Neural crest cell (in vitro differentiated cells): ENCODE results near the gene GYPC. TPM values are rescaled to one million over a fixed set of nuclear protein-coding genes. Genes with fewer than 3 reads are reported as not detected.

Source experiments
- DNase-seq: peaks from one replicate; pipeline ENCODE4 v3.0.0; 2021; ENCODE audit warnings: low read depth, mixed read lengths, low spot score
- H3K27ac Mint-ChIP-seq: one replicate; pipeline ENCODE4 v1.8.0; 2021; ENCODE audit warnings: mild to moderate bottlenecking, mixed read lengths; ENCODE audit not compliant: unreplicated experiment
- H3K27me3 Mint-ChIP-seq: 2 replicates; pipeline ENCODE4 v1.8.0; 2021; ENCODE audit warnings: low read depth, mild to moderate bottlenecking, mixed read lengths
- H3K36me3 Mint-ChIP-seq: 2 replicates; pipeline ENCODE4 v1.8.0; 2021; ENCODE audit warnings: low read depth, mild to moderate bottlenecking, mixed read lengths
- H3K4me1 Mint-ChIP-seq: 2 replicates; pipeline ENCODE4 v1.8.0; 2021; ENCODE audit warnings: mixed read lengths
- H3K4me3 Mint-ChIP-seq: one replicate; pipeline ENCODE4 v1.8.0; 2021; ENCODE audit warnings: mild to moderate bottlenecking, mixed read lengths
- H3K9me3 Mint-ChIP-seq: 2 replicates; pipeline ENCODE4 v1.8.0; 2021; ENCODE audit warnings: mixed read lengths
- CTCF ChIP-seq: fragments of 200-600 bp; sonication (generic); conservative IDR thresholded peaks from 2 replicates; pipeline ENCODE4 v1.5.0; 2021; ENCODE audit warnings: antibody characterized with exemption, mild to moderate bottlenecking
- total RNA-seq: library from RNA; stranded (reverse); gene quantifications from 2 replicates; pipeline ENCODE4 v1.2.1, GENCODE V29; 2021

Gene GYPC
- total RNA-seq, 1 donor from 2014 or later, result 84.4 TPM

- Mint-ChIP-seq H3K4me3 (no peak overlapping the region), H3K27me3 (no peaks in the 10 kb centered on the region), H3K27ac (peak overlapping the region; percentile 81), H3K4me1 (peaks cover 30% of the 10 kb centered on the region), H3K9me3 (peaks cover 7% of the 10 kb centered on the region), H3K36me3 (peaks cover 34% of the 10 kb centered on the region)
- no peak for TF ChIP-seq CTCF
- no peak for DNase-seq
Measured at GRCh38 chr2:126698376-126698775, 42.4 kb downstream of the GYPC start.

GRCh38 chr2:126699018-126699417, 43.1 kb downstream of the GYPC start:
- no peak for DNase-seq

GRCh38 chr2:126699716-126700581, 44.0 kb downstream of the GYPC start:
- Mint-ChIP-seq H3K4me1 (peaks cover 34% of the 10 kb centered on the region), H3K36me3 (peaks cover 27% of the 10 kb centered on the region), H3K4me3 (peak overlapping the region; percentile 11), H3K27ac (peak overlapping the region; percentile 75), H3K9me3 (peaks cover 7% of the 10 kb centered on the region), H3K27me3 (no peaks in the 10 kb centered on the region)
- no peak for TF ChIP-seq CTCF
- DNase-seq, result no peak

More at GRCh38 chr2:126699018-126699417, 43.1 kb downstream of the GYPC start:
- H3K27ac Mint-ChIP-seq, result no peak overlapping the region
- H3K36me3 Mint-ChIP-seq, result peaks cover 33% of the 10 kb centered on the region
- H3K27me3 Mint-ChIP-seq, result no peaks in the 10 kb centered on the region
- no peak for TF ChIP-seq CTCF
- H3K4me3 Mint-ChIP-seq, result no peak overlapping the region
- H3K9me3 Mint-ChIP-seq, result peaks cover 7% of the 10 kb centered on the region
- peaks cover 30% of the 10 kb centered on the region for H3K4me1 Mint-ChIP-seq

GRCh38 chr2:126700677-126701076, 44.7 kb downstream of the GYPC start:
- peaks cover 34% of the 10 kb centered on the region for H3K4me1 Mint-ChIP-seq
- DNase-seq, result no peak
- TF ChIP-seq CTCF, result no peak
- H3K27ac Mint-ChIP-seq, result peak overlapping the region; percentile 75
- no peak overlapping the region for H3K4me3 Mint-ChIP-seq
- no peaks in the 10 kb centered on the region for H3K27me3 Mint-ChIP-seq
- peaks cover 25% of the 10 kb centered on the region for H3K36me3 Mint-ChIP-seq
- peaks cover 7% of the 10 kb centered on the region for H3K9me3 Mint-ChIP-seq

- H3K9me3 Mint-ChIP-seq, result peaks cover 7% of the 10 kb centered on the region
- TF ChIP-seq CTCF, result no peak
- H3K27me3 Mint-ChIP-seq, result no peaks in the 10 kb centered on the region
- peaks cover 13% of the 10 kb centered on the region for H3K36me3 Mint-ChIP-seq
- peaks cover 29% of the 10 kb centered on the region for H3K4me1 Mint-ChIP-seq
- H3K27ac Mint-ChIP-seq, result no peak overlapping the region
- no peak for DNase-seq
- H3K4me3 Mint-ChIP-seq, result no peak overlapping the region
Measured at GRCh38 chr2:126703311-126703710, 47.4 kb downstream of the GYPC start.
